Activated CD8-positive, alpha-beta T cell treated with anti-CD3 and anti-CD28 coated beads for 36 hours (primary cell): ENCODE data around the gene SYTL5. TPM values are rescaled to one million over a fixed set of nuclear protein-coding genes. Genes with fewer than 3 reads are reported as not detected.

ENCODE experiments used
- ATAC-seq: fragments of 200-7000 bp; cut with Tn5 transposase; one replicate; pipeline ENCODE4 v1.10.0; 2021; ENCODE audit warnings: mild to moderate bottlenecking, moderate library complexity
- CTCF ChIA-PET: fragments of 350-600 bp; sonication (Branson Sonifier 250); formaldehyde crosslinking; loops from one replicate; lab custom pipeline; 2021; ENCODE audit warnings: antibody characterized with exemption; lab: Charles Lee
- POLR2A ChIA-PET: fragments of 350-600 bp; sonication (Branson Sonifier 250); formaldehyde crosslinking; loops from one replicate; lab custom pipeline; 2021; ENCODE audit warnings: antibody characterized with exemption; lab: Charles Lee
- DNase-seq: peaks from one replicate; pipeline ENCODE4 v3.0.0-alpha.2; 2020
- H3K27ac Mint-ChIP-seq: one replicate; pipeline ENCODE4 v1.8.0; 2021; ENCODE audit warnings: mild to moderate bottlenecking, mixed read lengths
- H3K27me3 Mint-ChIP-seq: one replicate; pipeline ENCODE4 v1.8.0; 2021; ENCODE audit warnings: mixed read lengths
- H3K36me3 Mint-ChIP-seq: one replicate; pipeline ENCODE4 v1.8.0; 2021; ENCODE audit warnings: low read depth, mixed read lengths
- H3K4me1 Mint-ChIP-seq: one replicate; pipeline ENCODE4 v1.8.0; 2021; ENCODE audit warnings: low read depth, mixed read lengths
- H3K4me3 Mint-ChIP-seq: one replicate; pipeline ENCODE4 v1.8.0; 2021; ENCODE audit warnings: mild to moderate bottlenecking, moderate library complexity, mixed read lengths
- H3K9me3 Mint-ChIP-seq: one replicate; pipeline ENCODE4 v1.8.0; 2021; ENCODE audit warnings: mixed read lengths
- intact Hi-C: fragments of 100-400 bp; cut with micrococcal nuclease; formaldehyde crosslinking; loops from one replicate; pipeline ENCODE4 v1.10.0; 2022
- total RNA-seq, 2 experiments: library from RNA; stranded (reverse); gene quantifications; one replicate each; pipeline ENCODE4 v1.2.3, GENCODE V29; 2021
- TF ChIP-seq, protein P1 (sequence below): fragments of 200-600 bp; IDR thresholded peaks from one replicate; pipeline ENCODE4 v1.8.0; 2022; ENCODE audit warnings: antibody characterized with exemption, mild to moderate bottlenecking

SYTL5 gene
- total RNA-seq, 2 experiments from 2014 or later, result not detected

DNA sequence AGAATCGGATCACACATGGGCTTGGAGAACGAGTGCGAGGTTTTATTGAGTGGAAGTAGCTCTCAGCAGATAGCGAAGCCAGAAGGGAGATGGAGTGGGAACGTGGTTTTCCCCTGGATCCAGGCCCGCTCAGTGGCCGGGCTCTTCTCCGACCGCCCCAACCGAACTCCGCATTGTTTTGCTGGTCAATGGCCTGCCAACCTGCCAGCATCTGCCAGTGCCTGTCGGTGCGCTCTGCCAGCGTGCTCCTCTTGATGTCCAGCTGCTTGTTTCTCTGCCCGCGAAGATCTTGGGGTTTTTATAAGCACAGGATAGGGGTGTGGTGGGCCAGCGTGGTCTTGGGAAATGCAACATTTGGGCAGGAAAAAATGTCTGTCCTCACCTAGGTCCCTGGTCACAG, 5.6 kb upstream of the SYTL5 start:
- ATAC-seq, result no peak
- Mint-ChIP-seq H3K4me3 (no peak overlapping the region), H3K27me3 (peaks cover 4% of the 10 kb centered on the region), H3K4me1 (no peaks in the 10 kb centered on the region), H3K27ac (no peak overlapping the region), H3K36me3 (no peaks in the 10 kb centered on the region), H3K9me3 (no peaks in the 10 kb centered on the region)
- ChIA-PET POLR2A (no interaction called here), CTCF (no interaction called here)
- intact Hi-C loops, result no loop called here
- TF ChIP-seq, protein P1, sequence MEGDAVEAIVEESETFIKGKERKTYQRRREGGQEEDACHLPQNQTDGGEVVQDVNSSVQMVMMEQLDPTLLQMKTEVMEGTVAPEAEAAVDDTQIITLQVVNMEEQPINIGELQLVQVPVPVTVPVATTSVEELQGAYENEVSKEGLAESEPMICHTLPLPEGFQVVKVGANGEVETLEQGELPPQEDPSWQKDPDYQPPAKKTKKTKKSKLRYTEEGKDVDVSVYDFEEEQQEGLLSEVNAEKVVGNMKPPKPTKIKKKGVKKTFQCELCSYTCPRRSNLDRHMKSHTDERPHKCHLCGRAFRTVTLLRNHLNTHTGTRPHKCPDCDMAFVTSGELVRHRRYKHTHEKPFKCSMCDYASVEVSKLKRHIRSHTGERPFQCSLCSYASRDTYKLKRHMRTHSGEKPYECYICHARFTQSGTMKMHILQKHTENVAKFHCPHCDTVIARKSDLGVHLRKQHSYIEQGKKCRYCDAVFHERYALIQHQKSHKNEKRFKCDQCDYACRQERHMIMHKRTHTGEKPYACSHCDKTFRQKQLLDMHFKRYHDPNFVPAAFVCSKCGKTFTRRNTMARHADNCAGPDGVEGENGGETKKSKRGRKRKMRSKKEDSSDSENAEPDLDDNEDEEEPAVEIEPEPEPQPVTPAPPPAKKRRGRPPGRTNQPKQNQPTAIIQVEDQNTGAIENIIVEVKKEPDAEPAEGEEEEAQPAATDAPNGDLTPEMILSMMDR, result no peak
- DNase-seq, result no peak

- Mint-ChIP-seq H3K9me3 (no peaks in the 10 kb centered on the region), H3K27ac (no peak overlapping the region), H3K4me3 (no peak overlapping the region), H3K36me3 (no peaks in the 10 kb centered on the region), H3K4me1 (no peaks in the 10 kb centered on the region), H3K27me3 (peaks cover 4% of the 10 kb centered on the region)
- no peak for DNase-seq
- ChIA-PET CTCF (no interaction called here), POLR2A (no interaction called here)
- no peak for ATAC-seq
- intact Hi-C loops, result no loop called here
- TF ChIP-seq, protein P1, result no peak
Measured at GRCh38 chrX:38004046-38004445, 2.3 kb upstream of the SYTL5 start.

- ATAC-seq, result no peak
- intact Hi-C loops, result no loop called here
- ChIA-PET POLR2A (no interaction called here), CTCF (interaction anchor here (1.1 kb wide), 1 partner anchor 9 kb away, joined by 3 read pairs; no protein-coding TSS in a partner anchor)
- no peak overlapping the region for H3K27ac Mint-ChIP-seq
- no peaks in the 10 kb centered on the region for H3K36me3 Mint-ChIP-seq
- no peaks in the 10 kb centered on the region for H3K4me1 Mint-ChIP-seq
- TF ChIP-seq, protein P1, result no peak
- peaks cover 8% of the 10 kb centered on the region for H3K27me3 Mint-ChIP-seq
- no peaks in the 10 kb centered on the region for H3K9me3 Mint-ChIP-seq
- H3K4me3 Mint-ChIP-seq, result no peak overlapping the region
- DNase-seq, result no peak
Measured at GRCh38 chrX:38006778-38007177, 425 bp downstream of the SYTL5 start.

- H3K9me3 Mint-ChIP-seq, result no peaks in the 10 kb centered on the region
- H3K27ac Mint-ChIP-seq, result no peak overlapping the region
- no peak overlapping the region for H3K4me3 Mint-ChIP-seq
- no peak for DNase-seq
- no peak for ATAC-seq
- TF ChIP-seq, protein P1, result no peak
- peaks cover 11% of the 10 kb centered on the region for H3K27me3 Mint-ChIP-seq
- intact Hi-C loops, result no loop called here
- no peaks in the 10 kb centered on the region for H3K4me1 Mint-ChIP-seq
- ChIA-PET CTCF (no interaction called here), POLR2A (no interaction called here)
- no peaks in the 10 kb centered on the region for H3K36me3 Mint-ChIP-seq
Measured at GRCh38 chrX:38008658-38009057, 2.3 kb downstream of the SYTL5 start.

GRCh38 chrX:38009641-38010040, 3.3 kb downstream of the SYTL5 start:
- TF ChIP-seq, protein P1, result no peak
- no peak for ATAC-seq
- peaks cover 7% of the 10 kb centered on the region for H3K27me3 Mint-ChIP-seq
- DNase-seq, result no peak
- H3K4me1 Mint-ChIP-seq, result no peaks in the 10 kb centered on the region
- ChIA-PET POLR2A (no interaction called here), CTCF (no interaction called here)
- H3K36me3 Mint-ChIP-seq, result no peaks in the 10 kb centered on the region
- no peaks in the 10 kb centered on the region for H3K9me3 Mint-ChIP-seq
- no peak overlapping the region for H3K4me3 Mint-ChIP-seq
- no peak overlapping the region for H3K27ac Mint-ChIP-seq
- intact Hi-C loops, result no loop called here
